Muscle layer of colon (tissue), 2 donors: Measurements from ENCODE around the gene NIPSNAP2.
"Not testable (repeated sequence)": the region's sequence is repeated elsewhere in the genome, so short reads cannot be mapped to it uniquely, and the experiment has no call there.

Source experiments
- H3K27ac ChIP-seq: one replicate; pipeline ENCODE4 v1.7.0; 2013; ENCODE audit warnings: low read depth, mild to moderate bottlenecking, low read length, moderate library complexity
- H3K27me3 ChIP-seq, 2 donors: one replicate each; pipeline ENCODE4 v1.7.0; 2013; ENCODE audit warnings: low read length in 2 of 2, mild to moderate bottlenecking in 2 of 2; ENCODE audit not compliant: insufficient read depth in 2 of 2, control insufficient read depth in 1 of 2
- H3K36me3 ChIP-seq: one replicate; pipeline ENCODE4 v1.7.0; 2013; ENCODE audit warnings: mild to moderate bottlenecking, low read length; ENCODE audit not compliant: insufficient read depth
- H3K4me1 ChIP-seq: one replicate; pipeline ENCODE4 v1.7.0; 2013; ENCODE audit warnings: mild to moderate bottlenecking, low read length; ENCODE audit not compliant: insufficient read depth
- H3K4me3 ChIP-seq, 2 donors: one replicate each; pipeline ENCODE4 v1.7.0; 2013; ENCODE audit warnings: low read length in 2 of 2, low read depth in 1 of 2, mild to moderate bottlenecking in 1 of 2, moderate library complexity in 1 of 2
- H3K9ac ChIP-seq: one replicate; pipeline ENCODE4 v1.7.0; 2013; ENCODE audit warnings: low read length
- H3K9me3 ChIP-seq: one replicate; pipeline ENCODE4 v1.7.0; 2013; ENCODE audit warnings: mild to moderate bottlenecking, low read length
- donor health status: abdominal sarcoma.
- donor health status: Adenocarcinoma of cecum.

Gene NIPSNAP2

DNA sequence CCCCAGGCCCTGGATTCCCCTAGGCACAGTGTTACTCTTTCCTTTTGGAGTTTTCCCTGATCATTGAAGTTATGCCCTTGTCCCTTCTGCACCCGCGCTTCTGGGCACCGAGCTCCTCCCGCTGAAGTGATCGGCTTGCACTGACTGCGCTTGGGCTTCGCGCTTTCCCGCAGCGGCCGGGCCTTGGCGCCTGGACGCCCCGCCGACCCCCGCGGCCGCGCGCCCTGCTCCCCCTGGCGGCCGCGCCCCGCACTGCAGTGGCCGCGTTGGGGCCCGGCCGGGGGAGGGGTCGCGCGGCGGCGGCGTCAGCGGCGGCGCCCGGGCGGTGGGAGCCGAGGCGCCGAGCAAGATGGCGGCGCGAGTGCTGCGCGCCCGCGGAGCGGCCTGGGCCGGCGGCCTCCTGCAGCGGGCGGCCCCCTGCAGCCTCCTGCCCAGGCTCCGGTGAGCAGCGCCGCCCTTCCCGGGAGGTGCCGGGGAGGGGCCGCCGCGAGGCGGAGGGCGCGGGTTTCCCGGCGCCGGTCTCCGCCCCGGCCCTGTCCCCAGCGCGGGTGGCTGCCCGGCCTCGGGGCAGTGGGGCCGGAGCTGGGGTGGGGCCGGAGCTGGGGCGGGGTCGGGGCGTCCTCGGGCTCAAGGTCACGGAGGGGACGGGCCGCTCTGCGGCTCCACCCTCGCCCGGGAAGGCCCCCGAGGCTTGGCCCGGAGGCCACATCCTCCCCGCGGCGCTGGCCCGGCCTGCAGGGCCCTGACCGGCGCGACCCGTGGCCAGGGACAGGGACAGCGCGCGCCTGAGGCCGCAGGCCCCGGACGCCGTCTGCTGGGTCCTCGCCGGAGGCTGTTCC is at the start of gene NIPSNAP2:
NIPSNAP2 (plus strand) TSS at position 325 of the 839 bp plus-strand sequence; CDS start at position 350, 25 bp downstream.
- Histone ChIP-seq H3K36me3 (no peaks in the 10 kb centered on the region), H3K9me3 (no peaks in the 10 kb centered on the region), H3K27me3 (no peaks in the 10 kb centered on the region), H3K4me1 (peaks cover 26% of the 10 kb centered on the region), H3K9ac (peak within 1 kb of the TSS; percentile 18), H3K4me3 (peak within 1 kb of the TSS; percentile 57 to 64), H3K27ac (peak within 1 kb of the TSS; percentile 98)

- Histone ChIP-seq H3K27me3 (no peaks in the 10 kb centered on the region), H3K4me3 (no peak overlapping the region), H3K36me3 (no peaks in the 10 kb centered on the region)
Measured at GRCh38 chr7:55917771-55918170, 46.6 kb upstream of the NIPSNAP2 start.

DNA sequence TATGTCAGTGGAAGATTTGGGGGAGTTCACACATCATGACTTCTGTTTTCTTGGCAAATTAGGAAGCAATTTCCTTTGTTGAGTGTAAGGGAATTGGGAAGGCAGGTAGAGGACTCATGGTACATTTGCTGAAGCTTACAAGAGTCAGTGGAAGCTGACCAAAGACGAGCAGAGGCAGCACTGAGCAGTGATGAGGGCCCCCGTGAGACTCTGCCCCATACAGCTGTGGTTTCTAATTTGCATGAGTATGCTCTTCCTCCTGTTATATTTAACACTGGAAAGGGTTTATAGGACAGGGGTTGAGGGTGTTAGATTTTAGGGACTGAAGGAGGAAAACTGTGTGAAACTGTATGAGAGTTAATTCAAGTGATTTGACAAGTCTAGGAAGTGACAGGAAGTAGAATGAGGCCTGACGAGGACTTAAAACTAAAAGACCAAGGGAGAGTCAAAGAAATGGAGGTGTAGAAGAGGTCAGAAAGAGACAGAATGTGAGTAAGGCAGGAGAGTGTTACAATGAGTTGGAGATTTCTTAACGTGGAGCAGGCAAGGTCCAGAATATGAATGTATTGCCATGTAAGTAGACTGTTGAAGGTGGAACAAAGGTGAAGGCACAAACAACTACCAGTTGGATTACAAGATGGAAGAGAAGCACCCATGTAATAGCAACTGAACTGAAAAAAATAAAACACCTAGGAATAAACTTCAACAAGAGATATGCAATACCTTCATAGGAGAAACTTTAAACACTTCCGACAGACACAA is 36.2 kb upstream of the NIPSNAP2 start:
- Histone ChIP-seq H3K4me1 (no peaks in the 10 kb centered on the region), H3K36me3 (peaks cover 6% of the 10 kb centered on the region), H3K9ac (no peak overlapping the region)

More at GRCh38 chr7:55917771-55918170, 46.6 kb upstream of the NIPSNAP2 start:
- H3K4me1 ChIP-seq: no peaks in the 10 kb centered on the region
- no peak overlapping the region for H3K9ac ChIP-seq
- no peak overlapping the region for H3K27ac ChIP-seq
- H3K9me3 ChIP-seq: no peaks in the 10 kb centered on the region

GRCh38 chr7:55931421-55932151 is 32.8 kb upstream of the NIPSNAP2 start:
- no peak overlapping the region for H3K4me3 ChIP-seq
- peaks cover 3% of the 10 kb centered on the region for H3K9me3 ChIP-seq
- H3K27me3 ChIP-seq: no peaks in the 10 kb centered on the region
- H3K4me1 ChIP-seq: no peaks in the 10 kb centered on the region
- H3K9ac ChIP-seq: no peak overlapping the region
- no peak overlapping the region for H3K27ac ChIP-seq
- no peaks in the 10 kb centered on the region for H3K36me3 ChIP-seq

More for the DNA sequence above, 36.2 kb upstream of the NIPSNAP2 start:
- no peaks in the 10 kb centered on the region for H3K27me3 ChIP-seq
- H3K9me3 ChIP-seq: peaks cover 3% of the 10 kb centered on the region
- H3K4me3 ChIP-seq: no peak overlapping the region
- H3K27ac ChIP-seq: no peak overlapping the region

- peak overlapping the region in 1 of 2 donors; percentile 38 for H3K4me3 ChIP-seq
- no peaks in the 10 kb centered on the region for H3K27me3 ChIP-seq
- no peaks in the 10 kb centered on the region for H3K4me1 ChIP-seq
- H3K9ac ChIP-seq: no peak overlapping the region
- no peak overlapping the region for H3K27ac ChIP-seq
- peaks cover 14% of the 10 kb centered on the region for H3K9me3 ChIP-seq
- H3K36me3 ChIP-seq: no peaks in the 10 kb centered on the region
Measured at GRCh38 chr7:55939514-55940123, 24.8 kb upstream of the NIPSNAP2 start.

DNA sequence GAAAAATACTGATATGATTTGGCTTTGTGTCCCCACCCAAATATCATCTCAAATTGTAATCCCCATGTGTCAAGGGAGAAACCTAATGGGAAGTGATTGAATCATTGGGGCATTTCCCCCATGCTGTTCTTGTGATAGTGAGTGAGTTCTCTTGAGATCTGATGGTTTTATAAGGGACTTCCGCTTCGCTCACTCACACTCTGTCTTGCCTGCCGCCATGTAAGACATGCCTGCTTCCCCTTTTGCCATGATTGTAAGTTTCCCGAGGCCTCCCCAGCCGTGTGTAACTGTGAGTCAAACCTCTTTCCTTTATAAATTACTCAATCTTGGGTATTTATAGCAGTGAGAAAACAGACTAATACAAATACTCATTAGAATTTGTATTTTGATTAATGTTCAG is 17.8 kb upstream of the NIPSNAP2 start:
- Histone ChIP-seq H3K36me3 (no peaks in the 10 kb centered on the region), H3K4me3 (no peak overlapping the region), H3K9ac (no peak overlapping the region), H3K4me1 (no peaks in the 10 kb centered on the region), H3K9me3 (no peaks in the 10 kb centered on the region), H3K27ac (no peak overlapping the region), H3K27me3 (no peaks in the 10 kb centered on the region)

DNA sequence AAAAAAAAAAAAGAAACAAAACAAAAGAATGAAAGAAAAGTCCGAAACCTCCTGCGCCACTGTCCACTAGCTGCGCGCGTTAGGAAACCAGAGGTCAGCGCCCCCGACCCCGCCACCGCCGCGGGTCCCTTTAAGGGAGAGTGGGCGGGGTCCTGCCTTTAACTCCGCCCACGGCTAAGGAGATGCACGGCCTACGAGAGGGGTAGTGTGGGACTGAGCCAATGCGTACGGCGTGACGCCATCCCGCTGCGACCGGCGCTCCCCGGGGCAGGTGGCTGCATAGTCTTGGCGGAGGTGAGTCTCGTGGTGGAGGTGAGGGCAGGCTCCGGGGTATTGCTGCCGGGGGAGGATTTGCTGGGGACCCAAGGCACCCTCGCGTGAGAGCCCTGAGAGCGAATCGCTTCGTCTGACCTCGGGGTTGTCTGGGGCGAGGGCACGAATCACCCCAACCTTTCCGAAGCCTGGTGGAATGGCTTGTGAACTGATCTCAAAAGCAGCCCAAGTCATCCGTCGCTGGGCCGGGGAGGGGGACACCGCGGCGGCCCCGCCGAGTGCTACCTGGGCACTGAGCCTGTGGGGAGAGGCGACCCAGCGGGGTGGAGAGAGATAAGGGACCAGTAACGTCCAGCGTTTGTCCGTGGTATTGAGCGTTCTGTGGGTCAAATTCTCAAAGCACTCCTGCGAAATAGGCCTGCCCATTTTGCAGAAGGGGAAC is 12.6 kb upstream of the NIPSNAP2 start, which contains the start of gene MRPS17:
MRPS17 (plus strand) TSS at position 241 of the 715 bp plus-strand sequence. CDS start 1,319 bp downstream, outside the sequence.
- Histone ChIP-seq H3K4me3 (peak within 1 kb of the TSS; percentile 79 to 92), H3K9ac (peak within 1 kb of the TSS; percentile 57), H3K27ac (peak within 1 kb of the TSS; percentile 48), H3K27me3 (no peaks in the 10 kb centered on the region), H3K4me1 (no peaks in the 10 kb centered on the region), H3K36me3 (peaks cover 6% of the 10 kb centered on the region), H3K9me3 (no peaks in the 10 kb centered on the region)

GRCh38 chr7:55952352-55952671 is 12.1 kb upstream of the NIPSNAP2 start:
- not testable (repeated sequence) for H3K4me1 ChIP-seq, H3K36me3 ChIP-seq, H3K27me3 ChIP-seq, H3K9me3 ChIP-seq
- H3K27ac ChIP-seq: peak overlapping the region; percentile 48
- H3K9ac ChIP-seq: peak overlapping the region; percentile 57
- peak overlapping the region; percentile 79 to 92 for H3K4me3 ChIP-seq

GRCh38 chr7:55953707-55954475 is 10.5 kb upstream of the NIPSNAP2 start:
- peaks cover 6% of the 10 kb centered on the region for H3K36me3 ChIP-seq
- H3K9me3 ChIP-seq: no peaks in the 10 kb centered on the region
- H3K4me1 ChIP-seq: no peaks in the 10 kb centered on the region
- no peak overlapping the region for H3K4me3 ChIP-seq
- H3K9ac ChIP-seq: no peak overlapping the region
- no peaks in the 10 kb centered on the region for H3K27me3 ChIP-seq
- H3K27ac ChIP-seq: no peak overlapping the region

DNA sequence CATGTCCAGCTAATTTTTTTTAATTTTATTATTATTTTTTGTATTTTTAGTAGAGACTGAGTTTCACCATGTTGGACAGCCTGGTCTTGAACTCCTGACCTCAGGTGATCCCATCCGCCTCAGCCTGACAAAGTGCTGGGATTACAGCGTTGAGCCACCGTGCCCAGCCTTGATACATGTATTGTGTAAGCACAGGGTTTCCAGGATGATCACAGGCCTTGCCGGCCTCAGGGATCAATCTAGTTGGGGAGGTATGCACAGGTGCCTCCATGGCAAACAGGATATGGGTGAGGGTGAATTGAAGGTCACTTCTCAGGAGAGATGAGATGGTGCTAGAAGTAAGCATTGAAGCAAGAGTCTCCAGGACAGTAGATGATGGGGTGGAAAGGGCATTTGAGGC is 7.2 kb upstream of the NIPSNAP2 start:
- no peak overlapping the region for H3K9ac ChIP-seq
- H3K4me1 ChIP-seq: no peaks in the 10 kb centered on the region
- no peak overlapping the region for H3K4me3 ChIP-seq
- H3K27ac ChIP-seq: no peak overlapping the region
- H3K27me3 ChIP-seq: no peaks in the 10 kb centered on the region
- H3K36me3 ChIP-seq: peaks cover 6% of the 10 kb centered on the region
- no peaks in the 10 kb centered on the region for H3K9me3 ChIP-seq
